HG02938 (cell line): Measurements from ENCODE around the gene ENTREP1.

Experiments used
- ATAC-seq: cut with Tn5 transposase; IDR thresholded peaks from one replicate; pipeline ENCODE4 v1.9.1; 2021; ENCODE audit warnings: mild to moderate bottlenecking, moderate library complexity; ENCODE audit not compliant: unreplicated experiment

Gene ENTREP1

DNA sequence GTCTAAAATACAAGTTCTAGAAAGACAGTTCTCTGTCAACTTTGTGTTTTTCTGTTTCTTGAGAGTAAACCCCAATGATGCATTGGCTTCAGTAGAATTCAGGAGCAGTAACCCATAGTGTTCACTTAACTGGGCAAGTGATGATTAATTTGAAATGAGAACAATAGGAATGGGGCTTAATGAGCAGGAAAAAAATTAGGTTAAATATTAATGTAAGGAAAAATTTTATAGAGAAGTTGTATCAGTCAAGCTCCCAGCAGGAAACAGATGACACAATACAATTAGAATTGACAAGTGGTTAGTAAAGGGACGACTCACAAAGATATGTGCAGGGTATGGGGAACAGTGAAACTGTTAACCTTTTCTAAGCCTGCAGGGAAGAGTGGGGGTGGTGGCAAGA lies 38.2 kb downstream of the ENTREP1 start:
- no peak for ATAC-seq

DNA sequence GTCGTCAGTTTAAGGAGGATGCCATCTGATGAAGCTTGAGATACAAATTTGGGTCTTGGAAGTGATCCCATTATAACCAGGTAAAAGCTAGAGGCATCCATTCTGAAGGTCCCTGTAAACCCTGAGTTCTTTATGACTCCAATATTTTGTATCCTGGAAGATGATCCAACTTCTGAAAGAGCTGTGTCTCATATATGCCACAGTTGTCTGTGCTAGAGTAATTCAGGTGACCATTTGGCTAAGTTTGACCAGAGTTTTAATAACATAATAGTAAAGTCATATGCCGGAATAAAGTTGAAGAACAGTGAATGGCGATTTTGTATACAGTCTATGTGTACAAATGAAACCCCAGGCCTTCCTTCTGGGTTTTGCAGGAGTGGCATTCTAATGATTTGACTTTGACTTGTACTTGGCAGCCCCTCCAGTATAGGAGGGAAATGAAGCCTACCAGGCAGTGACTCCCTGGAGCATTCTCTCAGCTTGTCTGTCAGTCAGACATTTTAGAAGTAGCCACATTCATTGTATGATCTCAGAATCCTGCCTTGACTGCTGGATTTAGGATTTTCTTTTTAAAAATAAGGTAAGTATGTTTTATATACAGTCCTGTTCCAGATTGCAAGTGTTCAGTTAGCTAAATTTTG lies 39.6 kb downstream of the ENTREP1 start:
- no peak for ATAC-seq

DNA sequence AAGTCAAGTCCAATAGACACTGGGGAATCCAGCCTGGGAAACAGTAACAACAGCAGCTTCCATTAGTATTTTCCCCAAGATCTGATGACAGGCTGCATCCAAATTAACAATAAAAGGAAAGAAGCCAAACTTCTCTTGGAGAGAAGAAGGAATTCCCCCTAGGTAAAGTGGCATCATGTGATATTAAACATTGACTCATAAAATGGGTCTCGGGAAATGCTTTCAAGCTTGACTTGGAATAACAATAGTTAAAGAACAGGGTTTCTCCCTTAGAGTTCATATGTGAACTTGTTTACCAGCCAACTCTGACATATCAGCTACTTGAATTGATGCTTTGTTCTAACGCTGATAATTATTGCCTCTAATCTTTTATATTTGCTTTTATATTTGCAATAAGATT lies 45.4 kb downstream of the ENTREP1 start:
- ATAC-seq: no peak

DNA sequence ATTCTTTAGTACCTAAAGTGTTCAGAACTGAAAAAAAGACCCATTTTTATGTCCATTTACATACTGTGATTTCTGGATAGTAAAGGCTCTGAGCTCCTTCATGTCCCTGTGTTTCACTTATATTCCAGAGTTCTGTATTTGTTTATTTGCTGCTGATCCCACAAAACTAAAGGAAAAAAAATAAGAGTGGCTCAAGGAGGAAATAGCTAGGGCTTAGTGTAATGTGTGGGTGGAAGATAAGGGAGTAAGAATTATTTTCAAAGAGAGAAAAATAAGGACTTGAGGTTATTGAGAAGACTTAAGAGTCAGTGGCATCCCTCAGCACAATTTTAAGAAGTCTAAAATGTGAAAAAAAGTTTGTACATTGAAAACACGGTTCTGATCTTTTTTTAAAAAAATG lies 46.0 kb downstream of the ENTREP1 start:
- ATAC-seq: no peak

DNA sequence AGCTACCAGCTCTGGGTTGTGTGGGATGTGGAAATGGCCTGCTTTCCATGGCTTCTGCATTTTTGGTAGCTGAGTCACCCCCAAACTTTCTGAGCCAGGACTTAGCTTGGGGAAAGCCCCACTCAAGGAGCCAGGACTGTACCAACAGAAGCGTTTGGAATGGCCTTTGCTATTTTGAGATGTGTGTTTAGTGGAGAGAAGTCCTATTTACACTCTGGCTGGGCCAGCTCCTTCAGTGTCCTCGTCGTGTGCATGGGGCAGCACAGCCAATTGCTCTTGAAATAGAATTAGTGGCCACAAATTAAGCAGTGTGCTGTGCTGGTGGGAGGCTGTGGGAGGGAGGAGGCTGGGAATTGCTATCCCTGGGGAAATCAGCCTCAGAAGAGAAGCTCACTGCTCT lies 51.6 kb downstream of the ENTREP1 start:
- ATAC-seq: no peak

DNA sequence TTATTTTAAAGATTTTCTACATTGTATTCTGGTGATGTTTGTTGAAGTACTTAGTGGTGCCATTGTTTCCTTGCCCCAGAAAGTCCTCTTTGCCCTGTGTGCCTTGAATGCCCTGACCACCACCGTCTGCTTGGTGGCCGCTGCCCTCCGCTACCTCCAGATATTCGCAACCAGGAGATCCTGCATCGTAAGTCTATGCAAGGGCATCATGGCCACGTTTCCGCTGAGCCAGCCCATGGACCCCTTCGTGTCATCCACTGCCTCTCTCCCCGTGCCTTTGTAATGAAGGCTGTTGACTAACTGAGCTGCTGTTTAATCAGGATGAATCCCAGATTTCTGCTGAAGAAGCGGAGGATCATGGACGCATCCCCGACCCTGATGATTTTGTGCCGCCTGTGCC lies 52.3 kb downstream of the ENTREP1 start:
- ATAC-seq: no peak

DNA sequence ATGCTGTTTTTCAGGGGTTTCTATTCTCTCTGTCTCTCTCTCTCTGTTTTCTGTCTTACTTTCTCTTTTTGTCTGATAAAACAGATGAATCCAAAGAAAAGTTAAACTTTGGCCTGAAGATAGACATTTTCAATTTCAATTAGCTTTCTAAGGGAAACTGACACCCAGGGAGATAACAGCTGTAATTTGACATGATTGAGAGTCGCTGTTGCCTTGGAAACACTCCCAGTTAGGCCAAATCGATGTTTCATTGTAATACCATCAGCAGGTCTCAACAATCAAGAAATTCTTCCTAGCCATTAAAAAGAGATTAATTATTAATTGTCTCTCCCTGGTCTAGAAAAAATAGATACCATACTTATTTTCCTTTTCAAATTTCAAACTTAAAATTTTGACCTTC lies 53.0 kb downstream of the ENTREP1 start:
- no peak for ATAC-seq

DNA sequence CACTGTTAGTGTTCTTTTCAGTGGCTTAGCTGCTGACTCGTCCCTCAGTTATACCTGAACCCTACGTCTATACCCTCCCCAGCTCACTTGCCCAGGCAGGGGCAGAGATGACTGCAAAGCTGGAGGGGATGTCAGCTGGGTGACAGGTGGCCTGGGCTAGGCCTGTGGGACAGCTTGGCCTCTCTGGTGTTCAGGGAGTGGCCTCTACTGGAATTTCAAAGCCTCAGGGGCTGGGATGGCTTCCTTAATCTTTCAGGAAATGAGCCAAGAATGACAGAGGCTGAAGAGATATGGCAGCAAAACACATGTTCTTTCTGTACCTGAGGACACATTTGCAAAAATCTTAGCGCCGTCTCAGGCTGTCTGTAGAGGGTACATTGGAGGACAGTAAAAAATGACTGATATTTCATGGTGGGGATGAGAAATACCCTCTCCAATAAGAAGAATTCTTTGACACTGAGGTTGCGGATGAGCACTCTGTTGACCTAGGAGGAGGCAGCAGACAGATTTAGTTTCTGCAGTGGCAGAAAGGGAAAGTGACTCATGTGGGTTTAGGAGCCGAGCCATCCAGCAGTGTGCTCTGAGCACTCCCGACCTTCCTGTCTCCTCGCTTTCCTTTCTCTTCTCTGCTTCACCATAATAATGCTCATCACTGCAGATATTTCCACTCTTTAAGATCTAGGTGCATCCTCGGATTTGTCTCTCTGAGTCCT lies 54.4 kb downstream of the ENTREP1 start:
- no peak for ATAC-seq

DNA sequence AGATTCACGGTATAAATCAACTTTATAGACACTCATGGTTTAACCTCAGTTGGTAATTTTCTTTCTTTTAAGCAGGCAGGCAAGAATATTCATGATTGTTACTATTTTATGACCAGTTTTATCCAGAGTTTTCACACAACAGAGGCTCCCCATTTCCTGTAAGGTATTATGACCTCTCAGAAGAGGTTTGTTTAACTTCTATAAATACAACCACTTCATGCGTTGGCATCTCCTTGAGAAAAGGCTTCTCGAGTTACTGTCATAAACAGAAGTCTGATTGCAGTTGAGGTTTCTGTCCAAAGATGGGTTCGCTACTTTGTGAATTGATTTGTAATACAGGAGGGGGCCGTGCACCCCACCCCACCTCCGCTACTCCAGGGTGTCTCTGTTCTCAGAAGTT lies 55.3 kb downstream of the ENTREP1 start:
- no peak for ATAC-seq

DNA sequence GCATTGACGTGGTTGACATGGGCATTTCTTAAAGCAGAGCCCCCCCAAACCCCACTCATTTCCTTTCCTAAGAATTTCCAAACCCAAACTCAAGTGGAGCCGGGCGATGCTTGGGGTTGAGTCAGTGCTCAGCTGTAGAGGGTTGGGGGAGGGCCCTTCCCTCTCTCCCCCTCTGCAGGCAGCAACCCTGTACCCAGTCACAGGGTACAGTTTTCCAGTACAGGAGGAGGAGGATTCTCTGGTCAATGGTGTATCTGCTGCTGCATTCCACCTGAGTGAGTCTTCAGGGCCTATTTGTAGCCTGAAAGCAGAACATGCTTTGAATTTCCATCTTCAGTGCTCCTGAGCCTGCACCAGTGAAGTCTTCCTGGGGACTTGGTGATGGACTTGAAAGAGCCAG lies 55.8 kb downstream of the ENTREP1 start:
- ATAC-seq: no peak

DNA sequence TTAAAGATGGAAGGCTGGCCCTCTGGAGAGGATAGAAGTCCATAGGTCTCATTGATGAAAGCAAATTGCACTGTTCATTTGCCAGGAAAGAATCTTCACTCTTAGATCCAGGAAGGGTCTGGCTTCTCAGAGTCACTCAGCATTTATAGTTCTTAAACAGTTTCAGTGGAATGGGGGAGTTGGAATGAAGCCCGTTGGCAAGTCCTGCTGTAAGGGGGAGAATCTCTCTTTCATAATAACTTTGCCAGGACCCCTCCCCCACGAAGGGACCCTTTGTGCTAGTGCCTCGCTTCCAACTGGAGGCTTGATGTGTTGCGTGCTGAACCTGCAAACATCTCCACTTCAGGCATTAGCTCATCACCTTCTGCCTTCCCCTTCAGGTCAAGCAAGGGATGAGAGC lies 57.1 kb downstream of the ENTREP1 start:
- no peak for ATAC-seq

DNA sequence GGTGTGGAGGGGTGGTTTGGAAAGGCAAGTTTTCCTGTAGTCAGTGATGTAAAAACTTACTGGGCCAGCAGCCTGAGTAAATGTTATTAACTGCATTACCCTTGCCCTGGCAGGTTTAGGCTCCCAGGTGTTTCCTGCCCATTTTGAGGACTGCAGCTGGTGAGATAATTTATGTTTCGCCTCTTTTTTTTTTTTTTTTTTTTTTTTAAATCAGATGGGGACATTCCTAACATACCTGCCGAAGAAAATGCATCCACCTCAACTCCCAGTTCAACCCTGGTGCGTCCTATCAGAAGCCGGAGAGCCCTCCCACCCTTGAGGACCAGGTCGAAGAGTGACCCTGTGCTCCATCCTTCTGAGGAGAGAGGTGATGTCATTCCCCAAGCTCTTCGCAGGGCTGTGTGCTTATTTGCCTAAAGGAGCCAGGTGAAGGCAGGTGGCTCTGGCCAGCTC lies 60.6 kb downstream of the ENTREP1 start:
- no peak for ATAC-seq

DNA sequence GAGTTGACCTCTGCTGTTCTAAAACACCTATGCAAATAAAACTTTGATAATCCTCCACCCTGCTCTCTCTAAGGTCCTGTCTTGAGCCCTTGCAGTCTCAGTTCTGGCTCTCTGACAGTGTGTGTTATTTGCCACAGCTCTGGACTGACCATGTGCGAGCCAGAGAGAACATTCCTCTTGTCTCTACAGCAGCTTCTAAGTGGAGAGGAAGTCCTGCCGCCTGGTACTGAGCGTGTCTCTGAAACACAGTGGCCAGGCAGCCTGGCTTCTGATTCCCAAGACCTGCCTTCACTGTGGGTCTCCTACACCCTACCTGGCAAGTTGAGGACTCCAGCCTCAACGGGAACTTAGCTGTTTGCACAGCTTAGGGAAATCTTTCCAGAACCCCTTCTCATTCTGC lies 61.6 kb downstream of the ENTREP1 start:
- no peak for ATAC-seq

DNA sequence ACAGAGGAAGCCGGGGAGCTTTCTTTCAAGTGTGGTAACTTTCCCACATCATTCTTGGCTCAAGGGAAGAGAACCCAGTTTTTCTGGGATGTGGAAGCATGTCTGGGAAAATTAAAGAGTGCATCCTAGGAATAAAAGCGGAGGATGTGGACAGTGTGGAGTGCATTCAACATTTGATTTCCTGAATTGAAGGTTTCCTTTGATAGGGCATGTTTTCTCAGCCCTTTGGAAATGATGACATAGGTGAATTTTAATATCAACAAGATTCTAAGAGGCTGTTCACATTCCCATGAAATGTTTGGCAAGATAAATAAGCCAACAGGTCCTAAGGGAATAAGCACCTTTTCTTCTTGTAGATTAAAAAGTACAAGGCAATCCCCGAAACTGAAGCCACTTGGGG lies 63.6 kb downstream of the ENTREP1 start:
- no peak for ATAC-seq

DNA sequence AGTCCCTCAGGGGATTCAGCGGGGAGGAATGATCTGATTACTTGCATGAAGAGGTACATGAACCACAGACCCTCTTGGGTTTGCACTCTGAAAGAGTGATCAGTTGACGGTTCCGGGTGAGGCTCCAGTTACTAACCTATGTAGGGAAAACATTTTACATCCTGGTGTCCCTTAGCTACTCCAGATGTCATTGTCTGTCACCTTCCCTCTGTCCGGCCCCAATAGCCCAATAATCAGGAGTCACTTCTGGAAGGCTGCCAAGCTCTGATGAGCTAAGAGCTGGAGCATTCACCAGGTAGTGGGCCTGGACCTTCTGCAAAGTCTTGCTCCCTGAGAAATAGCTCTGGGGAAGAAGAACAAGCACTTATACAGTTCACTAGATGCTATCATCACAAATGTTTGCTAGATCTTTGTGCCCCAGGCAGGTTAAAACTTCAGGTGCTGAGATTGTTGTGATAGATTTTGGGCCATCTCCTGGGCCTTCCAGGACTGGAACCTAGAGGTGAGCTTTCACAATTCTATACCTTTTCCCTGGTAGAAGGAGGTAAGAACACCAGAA lies 64.5 kb downstream of the ENTREP1 start:
- no peak for ATAC-seq

DNA sequence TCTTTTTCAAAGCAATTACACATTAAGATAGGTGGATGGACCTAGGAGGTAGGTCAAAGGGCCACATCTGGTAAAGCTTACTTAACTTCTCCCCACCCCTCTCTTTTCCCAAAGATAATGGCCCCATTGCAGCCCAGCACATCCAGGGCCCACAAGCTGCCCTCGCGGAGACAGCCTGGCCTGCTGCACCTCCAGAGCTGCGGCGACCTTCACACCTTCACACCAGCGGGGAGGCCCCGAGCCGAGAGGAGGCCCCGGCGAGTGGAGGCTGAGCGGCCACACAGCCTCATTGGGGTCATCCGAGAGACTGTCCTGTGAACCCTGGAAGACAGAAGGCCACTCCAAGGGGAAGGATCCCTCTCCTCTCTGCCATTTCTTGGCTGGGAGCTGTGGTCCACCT lies 66.5 kb downstream of the ENTREP1 start:
- no peak for ATAC-seq

DNA sequence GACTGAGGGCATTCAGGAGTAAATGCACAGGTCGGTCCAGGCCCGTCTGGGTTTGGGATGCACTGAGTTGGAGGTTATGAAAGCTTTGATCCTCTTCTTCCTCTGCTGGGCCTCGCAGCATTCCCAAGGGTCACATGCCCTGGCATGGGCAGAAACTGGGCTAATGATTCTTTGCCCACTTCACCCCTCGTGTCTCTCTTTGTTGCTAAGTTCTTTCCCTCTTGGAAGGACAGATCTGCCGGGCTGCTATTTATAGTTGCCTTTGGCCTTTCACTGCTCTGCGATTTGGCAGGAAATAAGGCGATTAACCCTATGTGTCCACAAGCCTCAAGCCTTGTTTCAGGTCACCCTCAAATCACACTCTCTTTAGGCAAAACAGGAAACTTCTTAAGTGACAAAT lies 66.9 kb downstream of the ENTREP1 start:
- ATAC-seq: no peak

DNA sequence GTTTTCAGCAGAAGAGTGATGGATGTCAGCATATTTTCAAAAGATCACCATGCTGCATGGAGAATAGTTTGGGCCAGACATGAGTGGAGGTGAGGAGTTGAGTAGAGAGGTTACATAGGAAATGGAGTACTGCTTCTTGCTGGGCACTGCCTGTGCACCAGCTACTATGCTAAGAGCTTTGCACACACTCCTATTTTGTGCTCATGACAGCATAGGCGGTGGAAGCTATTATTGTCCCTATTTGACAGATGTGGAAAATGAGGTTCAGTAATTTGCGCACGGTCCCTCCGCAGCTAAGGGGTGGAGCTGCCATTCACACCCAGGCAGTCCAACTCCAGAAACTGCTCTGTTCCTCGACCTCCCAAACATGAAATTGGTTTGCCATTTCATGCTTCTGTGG lies 67.8 kb downstream of the ENTREP1 start:
- no peak for ATAC-seq

DNA sequence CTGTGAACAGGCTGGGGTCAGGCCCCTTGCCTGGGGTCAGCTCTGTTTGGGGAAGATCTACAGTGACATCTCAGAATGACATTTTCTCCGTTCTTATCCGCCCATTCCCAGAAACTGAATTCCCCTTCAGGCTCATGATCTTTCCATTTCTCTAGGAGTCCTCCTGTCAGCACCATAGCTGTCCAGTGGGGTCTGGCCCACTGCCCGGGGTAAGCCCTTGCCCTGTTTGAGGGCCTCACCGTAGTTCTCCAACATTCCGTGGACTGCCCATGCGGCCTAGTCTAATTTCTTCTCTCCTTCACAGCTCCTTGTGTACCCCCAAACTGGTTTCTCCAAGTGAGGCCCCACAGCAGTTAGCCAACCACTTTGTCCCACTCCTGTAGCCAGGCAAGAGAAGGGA lies 68.4 kb downstream of the ENTREP1 start:
- ATAC-seq: no peak

DNA sequence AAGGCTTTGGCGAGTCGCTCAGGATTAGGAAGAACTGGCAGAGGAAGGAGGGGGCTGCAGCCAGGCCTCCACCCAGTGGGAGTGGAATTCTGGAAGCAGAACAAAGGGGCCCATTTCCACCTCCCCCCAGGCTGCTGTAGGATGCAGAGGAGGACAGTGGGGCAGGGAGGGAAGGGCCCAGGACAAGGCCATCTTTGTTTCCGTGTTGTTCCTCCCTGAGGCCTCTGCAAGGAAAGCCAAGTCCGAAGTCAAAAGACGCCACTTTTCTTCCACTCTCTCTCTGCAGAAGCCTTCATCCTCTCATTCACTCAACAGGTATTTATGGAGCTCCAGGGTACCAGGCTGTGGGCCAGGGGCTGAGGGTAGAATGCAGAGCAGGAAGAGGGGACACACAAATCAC lies 70.7 kb downstream of the ENTREP1 start:
- ATAC-seq: no peak

DNA sequence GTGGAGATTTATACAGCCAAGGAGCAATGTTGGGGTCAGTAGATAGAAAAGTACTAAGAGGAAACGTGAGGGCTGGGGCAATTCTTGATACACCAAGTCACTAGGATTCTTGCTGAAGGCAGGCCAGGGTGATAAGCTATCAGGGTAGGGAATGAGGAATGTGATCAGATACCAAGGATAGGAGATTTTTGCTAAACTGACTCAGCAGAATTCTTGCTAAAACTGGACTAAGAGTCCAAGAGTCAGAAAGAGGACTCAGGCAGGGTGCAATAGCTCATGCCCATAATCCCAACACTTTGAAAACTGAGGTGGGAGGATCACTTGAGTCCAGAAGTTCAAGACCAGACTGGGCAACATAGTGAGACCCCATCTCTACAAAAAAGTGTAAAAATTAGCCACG lies 71.7 kb downstream of the ENTREP1 start:
- no peak for ATAC-seq

DNA sequence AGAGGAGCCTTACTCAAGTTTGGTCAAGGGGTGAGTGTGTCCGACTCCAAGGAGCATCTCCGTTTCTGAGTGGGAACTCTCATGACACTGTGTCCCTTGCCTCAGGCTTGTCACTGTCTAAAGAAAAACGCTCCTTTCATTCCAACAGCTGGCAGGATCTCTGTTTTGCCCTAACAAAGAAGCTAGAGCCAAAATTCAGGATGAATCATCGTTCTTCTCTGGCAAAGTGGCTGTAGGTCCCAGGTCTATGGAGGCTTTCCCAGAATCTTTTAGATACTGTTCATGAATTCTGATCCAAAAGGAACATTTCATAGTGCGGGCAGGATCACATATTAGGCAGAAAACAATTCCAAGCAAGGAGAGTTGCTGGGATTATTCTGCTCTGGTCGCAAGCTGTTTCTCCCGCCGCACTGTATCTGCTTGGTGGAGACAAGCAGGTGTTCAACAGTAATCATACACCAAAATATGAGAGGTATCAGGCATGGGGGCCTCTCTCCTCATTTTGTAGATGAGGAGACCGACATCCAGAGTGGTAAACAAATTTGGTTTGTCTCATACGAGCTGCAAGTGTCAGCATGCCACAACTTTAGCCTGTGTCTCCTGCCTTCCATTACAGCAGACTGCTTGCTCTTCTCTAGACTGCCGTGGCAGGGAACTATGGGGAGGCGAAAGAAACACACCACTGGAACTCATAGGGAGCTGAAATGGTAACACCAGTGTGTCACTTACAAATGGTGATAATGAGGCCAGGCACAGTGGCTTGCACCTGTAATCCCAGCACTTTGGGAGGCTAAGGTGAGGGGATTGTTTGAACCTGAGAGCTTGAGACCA lies 72.6 kb downstream of the ENTREP1 start:
- ATAC-seq: no peak
